Measurements from ENCODE around the gene PRF1. TPM values are rescaled to one million over a fixed set of nuclear protein-coding genes. Genes with fewer than 3 reads are reported as not detected.

The PRF1 gene
- total and polyA plus RNA-seq, 2 of the 13 experiments (the other 11 are each of a cell fraction or from before 2014, with no cell fraction given) = 1.00 to 1.4 TPM

- no peaks in the 10 kb centered on the region for H3K79me2 ChIP-seq (ENCODE audit: insufficient read depth, low read length)
- no peaks in the 10 kb centered on the region for H3K9me3 ChIP-seq (ENCODE audit: low read length)
- H3K4me3 ChIP-seq (replicated peaks in 1 of 3; ENCODE audit: insufficient read depth in 1 of 3, low read depth in 2 of 3, low read length in 3 of 3) = no peak overlapping the region
- H3K4me1 ChIP-seq (ENCODE audit: insufficient read depth, low read length) = no peaks in the 10 kb centered on the region
- intact Hi-C loops (cut with micrococcal nuclease; ENCODE audit: unreplicated experiment) = no loop called here
- no peak for DNase-seq (ENCODE audit: low spot score)
- ChIA-PET CTCF (ENCODE audit: low intra/inter-chr PET ratio, low total read pairs) (no interaction called here), POLR2A (no interaction called here)
- H3K4me2 ChIP-seq (ENCODE audit: low read depth, low read length) = no peak overlapping the region
- in situ Hi-C loops (cut with HindIII; ENCODE audit: extremely low pct_ligation_motif_present, low pct_unique_long_range_greater_than_20kb) = no loop called here
- no peak overlapping the region for H2AFZ ChIP-seq (ENCODE audit: low read length)
- TF ChIP-seq NCOA1 (CRISPR knock-in tag; IDR thresholded peaks at IDR 0.05) (no peak), ZNF549 (CRISPR knock-in tag; IDR thresholded peaks at IDR 0.05) (no peak), ZBTB21 (CRISPR knock-in tag; IDR thresholded peaks at IDR 0.05) (no peak), CSRNP2 (CRISPR knock-in tag; conservative IDR thresholded peaks at IDR 0.05; ENCODE audit: low read depth) (no peak), ZNF577 (CRISPR knock-in tag; IDR thresholded peaks at IDR 0.05; ENCODE audit: borderline replicate concordance, low read depth) (no peak), NBN (conservative IDR thresholded peaks at IDR 0.05) (no peak), ZNF24 (IDR thresholded peaks at IDR 0.05) (no peak)
- no peak overlapping the region for H3K9ac ChIP-seq (ENCODE audit: insufficient read depth, low read depth, low read length)
- no TSS peak for BruUV-seq (replicated peaks)
- ATAC-seq = no peak
- no peaks in the 10 kb centered on the region for H3K36me3 ChIP-seq (replicated peaks in 1 of 2; ENCODE audit: control insufficient read depth in 1 of 2, insufficient read depth in 2 of 2, low read length in 2 of 2)
- H4K20me1 ChIP-seq (ENCODE audit: insufficient read depth, low read length) = no peaks in the 10 kb centered on the region
- no peak for FAIRE-seq
- H3K27ac ChIP-seq (ENCODE audit: extremely low read length, insufficient read depth, low read length) = no peak overlapping the region
- no peaks in the 10 kb centered on the region; a peak in 1 of 5 replicates for H3K27me3 ChIP-seq (ENCODE audit: control insufficient read depth in 1 of 2, insufficient read depth in 2 of 2, low read length in 2 of 2)
Observed at GRCh38 chr10:70626056-70626455, 23.5 kb upstream of the PRF1 start.

GRCh38 chr10:70622981-70623844, 20.7 kb upstream of the PRF1 start:
- no peak overlapping the region for H3K4me2 ChIP-seq (ENCODE audit: low read depth, low read length)
- H3K9me3 ChIP-seq (ENCODE audit: low read length) = peaks cover 17% of the 10 kb centered on the region
- H3K9ac ChIP-seq (ENCODE audit: insufficient read depth, low read depth, low read length) = no peak overlapping the region
- DNase-seq (ENCODE audit: low spot score) = no peak
- ATAC-seq = no peak
- H2AFZ ChIP-seq (ENCODE audit: low read length) = no peak overlapping the region
- BruUV-seq (replicated peaks) = no TSS peak
- no peak overlapping the region for H3K27ac ChIP-seq (ENCODE audit: extremely low read length, insufficient read depth, low read length)
- H3K4me3 ChIP-seq (replicated peaks in 1 of 3; ENCODE audit: insufficient read depth in 1 of 3, low read depth in 2 of 3, low read length in 3 of 3) = no peak overlapping the region
- no peaks in the 10 kb centered on the region for H3K4me1 ChIP-seq (ENCODE audit: insufficient read depth, low read length)
- in situ Hi-C loops (cut with HindIII; ENCODE audit: extremely low pct_ligation_motif_present, low pct_unique_long_range_greater_than_20kb) = no loop called here
- 0% methylated on average over 3 of the region's 3 CpGs for WGBS (ENCODE audit: low lambda C conversion rate)
- no peaks in the 10 kb centered on the region; a peak in 1 of 5 replicates for H3K27me3 ChIP-seq (ENCODE audit: control insufficient read depth in 1 of 2, insufficient read depth in 2 of 2, low read length in 2 of 2)
- no peaks in the 10 kb centered on the region for H3K36me3 ChIP-seq (replicated peaks in 1 of 2; ENCODE audit: control insufficient read depth in 1 of 2, insufficient read depth in 2 of 2, low read length in 2 of 2)
- intact Hi-C loops (cut with micrococcal nuclease; ENCODE audit: unreplicated experiment) = no loop called here
- no peaks in the 10 kb centered on the region for H4K20me1 ChIP-seq (ENCODE audit: insufficient read depth, low read length)
- no peaks in the 10 kb centered on the region for H3K79me2 ChIP-seq (ENCODE audit: insufficient read depth, low read length)
- FAIRE-seq = no peak
- POLR2A ChIA-PET = no interaction called here
- CTCF ChIA-PET (ENCODE audit: low intra/inter-chr PET ratio, low total read pairs) = no interaction called here
- TF ChIP-seq MIER3 (CRISPR knock-in tag; IDR thresholded peaks at IDR 0.05; ENCODE audit: borderline replicate concordance) (no peak), PREB (CRISPR knock-in tag; IDR thresholded peaks at IDR 0.05) (no peak), POLR2A (IDR thresholded peaks at IDR 0.05; ENCODE audit: insufficient read depth in 1 of 2, low read depth in 2 of 2, low read length in 2 of 2) (no peak), ERF (CRISPR knock-in tag; IDR thresholded peaks at IDR 0.05) (no peak), SOX6 (IDR thresholded peaks at IDR 0.05) (no peak), SOX6 (CRISPR knock-in tag; IDR thresholded peaks at IDR 0.05) (no peak)
